HT1080 (cell line): ENCODE results near the gene CTNND2. TPM values are rescaled to one million over a fixed set of nuclear protein-coding genes. Genes with fewer than 3 reads are reported as not detected.
"Not testable (repeated sequence)": the region's sequence is repeated elsewhere in the genome, so short reads cannot be mapped to it uniquely, and the experiment has no call there.

Experiments used
- DNase-seq: peaks from one replicate; pipeline ENCODE4 v3.0.0-alpha.2; 2015; ENCODE audit warnings: low read depth
- total RNA-seq: library from RNA; depleted of rRNA; stranded (reverse); fragments of >200 nt; shearing (Covaris generic); gene quantifications from 2 replicates; pipeline ENCODE4 v1.2.3, GENCODE V29; 2014

Gene CTNND2
- total RNA-seq, 1 experiment from 2014 or later, result 0.18 TPM

DNA sequence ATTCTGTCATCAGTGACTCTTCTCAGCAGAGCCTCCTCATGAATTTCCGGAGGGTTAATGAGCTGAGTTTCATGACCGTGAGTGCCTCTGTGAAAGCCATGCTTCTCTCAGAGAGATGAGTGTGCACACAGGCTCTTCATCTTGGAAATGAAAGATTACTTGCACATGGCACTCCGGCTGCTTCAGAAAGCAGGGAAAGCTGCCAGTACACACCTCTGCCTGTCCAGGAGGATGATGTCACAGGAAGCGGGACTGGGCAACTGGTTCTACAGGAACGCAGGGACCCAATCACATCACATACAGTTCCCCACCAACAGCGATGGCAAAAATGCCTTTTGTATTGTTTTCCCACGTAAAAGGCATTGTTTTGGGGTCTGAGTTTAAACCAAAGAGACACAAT is 857.2 kb downstream of the CTNND2 start:
- DNase-seq, result peak; percentile 59

DNA sequence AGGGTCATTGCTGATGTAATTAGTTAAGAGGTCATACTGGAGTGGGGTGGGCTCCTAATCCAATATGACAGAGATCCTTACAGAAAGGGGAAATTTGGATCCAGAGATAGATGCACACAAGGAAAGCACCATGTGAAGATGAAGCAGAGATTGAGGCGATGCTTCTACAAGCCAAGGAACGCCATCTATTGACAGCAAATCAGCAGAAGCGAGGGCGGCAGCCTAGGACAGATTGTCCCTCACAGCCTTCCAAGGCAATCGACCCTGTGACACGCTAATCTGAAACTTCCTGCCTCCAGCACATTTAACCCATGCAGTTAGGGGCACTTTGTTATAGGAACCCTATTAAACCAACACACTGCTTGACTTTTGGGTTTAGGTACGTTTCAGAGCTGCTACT is 858.1 kb downstream of the CTNND2 start:
- DNase-seq, result peak; percentile 57

DNA sequence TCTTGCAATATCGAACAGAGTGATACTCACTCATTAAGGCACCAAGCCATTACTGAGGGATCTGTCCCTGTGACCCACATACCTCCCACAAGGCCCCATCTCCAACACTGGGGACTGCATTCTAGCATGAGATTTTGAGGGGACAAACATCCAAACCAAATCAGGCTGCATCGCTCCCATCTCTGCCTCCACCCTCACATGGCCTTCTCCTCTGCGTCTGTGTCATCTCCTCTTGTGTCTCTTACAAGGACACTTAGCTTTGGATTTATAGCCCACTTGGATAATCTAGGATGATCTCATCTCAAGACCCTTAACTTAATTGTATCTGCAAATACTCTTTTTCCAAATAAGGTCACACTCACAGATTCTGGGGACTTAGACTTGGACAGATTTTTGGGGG is 858.8 kb downstream of the CTNND2 start:
- DNase-seq, result no peak

DNA sequence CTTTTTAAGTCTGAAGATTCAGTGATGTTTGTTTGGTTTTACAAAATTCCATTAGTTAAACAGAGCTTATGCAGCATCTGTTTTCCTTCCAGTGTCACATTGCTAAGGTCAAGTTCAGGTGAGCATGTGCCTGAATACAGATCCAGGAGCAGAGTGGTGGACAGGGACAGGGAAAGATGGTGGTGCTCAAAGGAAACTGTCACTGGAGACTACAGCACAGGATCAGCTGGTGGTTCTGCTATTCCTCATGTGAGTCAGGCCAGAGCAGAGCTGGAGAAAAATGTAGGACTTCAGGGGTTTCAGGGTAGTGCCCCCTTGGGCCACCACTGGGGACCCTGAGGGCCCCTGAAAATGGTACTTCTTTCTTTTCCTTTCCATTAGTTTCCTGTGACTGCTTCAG is 859.7 kb downstream of the CTNND2 start:
- no peak for DNase-seq

DNA sequence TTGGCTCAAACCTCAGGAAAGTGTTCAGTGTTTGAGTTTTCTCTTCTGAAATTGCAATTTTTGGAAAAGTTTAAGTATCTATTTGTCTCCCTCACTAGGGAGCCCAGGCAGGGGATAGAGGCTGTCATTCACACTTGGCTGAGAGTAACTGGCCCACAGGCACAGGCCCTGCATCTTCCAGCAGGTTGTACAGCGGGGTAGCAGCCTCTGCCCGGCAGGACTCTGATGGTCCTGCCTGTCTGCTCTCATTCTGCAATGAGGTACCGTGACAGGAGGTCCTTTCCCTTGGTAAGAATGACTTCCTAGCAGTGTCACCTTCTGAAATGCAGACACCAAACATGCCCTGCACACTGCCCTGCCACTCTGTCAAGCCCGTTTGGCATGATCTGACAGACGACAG is 860.4 kb downstream of the CTNND2 start:
- DNase-seq, result no peak

DNA sequence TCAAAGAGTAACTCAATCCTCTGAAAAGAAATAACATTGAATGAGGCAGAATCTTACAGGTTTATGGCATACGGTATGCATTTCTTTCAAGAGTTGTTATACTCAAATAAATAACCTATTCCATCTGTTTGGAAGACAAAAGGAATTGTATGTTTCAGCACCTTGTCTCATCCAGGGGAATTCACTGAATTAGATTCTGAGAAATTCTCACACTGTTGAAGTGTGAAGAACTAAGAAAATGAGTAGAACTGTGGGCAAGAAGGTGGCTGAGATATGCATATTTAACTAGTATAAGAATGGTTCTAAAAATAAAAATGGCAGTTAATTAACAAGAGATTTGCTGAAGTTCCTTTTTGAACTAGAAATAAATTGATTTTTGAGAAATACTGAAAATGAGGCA is 863.9 kb downstream of the CTNND2 start:
- no peak for DNase-seq

DNA sequence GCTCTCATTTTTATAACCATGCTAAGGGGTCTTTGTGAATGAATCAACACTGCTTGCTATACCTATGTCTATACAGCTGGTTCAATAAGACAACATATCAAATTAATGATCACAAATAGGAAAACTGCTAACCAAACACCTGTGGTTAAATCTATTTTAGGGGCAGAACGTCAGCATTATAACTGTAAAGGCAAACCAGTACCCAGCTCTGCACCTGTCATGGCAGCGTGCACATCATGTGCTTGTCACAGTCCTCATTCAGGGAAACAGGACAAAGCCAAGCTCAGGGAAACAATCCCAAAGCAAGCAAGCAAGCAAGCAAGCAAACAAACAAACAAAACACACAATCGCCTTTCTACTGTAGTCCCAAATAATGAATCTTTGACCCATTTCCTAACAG is 865.5 kb downstream of the CTNND2 start:
- no peak for DNase-seq

DNA sequence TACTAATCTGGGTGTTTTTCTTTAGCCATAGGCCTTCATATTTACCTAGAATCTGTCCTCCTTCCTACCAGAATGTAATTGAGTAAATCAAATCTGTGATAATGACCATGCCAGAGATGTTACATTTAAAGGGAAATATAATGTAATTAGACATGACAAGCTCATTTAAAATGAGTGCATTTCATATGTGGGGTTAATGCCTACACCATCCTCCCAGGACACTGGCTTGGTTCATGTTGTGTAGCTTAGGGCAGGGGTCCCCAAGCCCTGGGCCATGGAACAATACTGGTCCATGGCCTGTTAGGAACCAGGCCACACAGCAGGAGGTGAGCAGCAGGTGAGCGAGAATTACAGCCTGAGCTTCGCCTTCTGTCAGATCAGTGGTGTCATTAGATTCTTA is 866.3 kb downstream of the CTNND2 start:
- no peak for DNase-seq

DNA sequence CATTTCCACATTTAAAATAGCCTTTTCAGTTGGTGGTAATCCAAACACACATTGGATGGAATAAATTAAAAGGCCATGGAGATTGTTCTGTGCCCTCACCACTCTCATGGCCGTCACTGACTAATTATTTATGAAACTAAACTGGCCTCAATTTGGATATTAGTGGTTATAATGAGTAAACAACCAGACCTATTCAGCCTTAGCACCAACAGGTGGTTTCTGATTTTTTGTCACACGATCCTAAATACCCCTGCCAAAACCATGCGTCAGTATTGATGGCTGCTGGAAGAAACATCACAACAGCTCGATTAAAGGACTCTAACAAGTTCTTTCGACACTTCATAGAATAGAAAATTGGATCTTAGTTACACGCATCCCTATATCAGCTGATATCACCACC is 867.2 kb downstream of the CTNND2 start:
- DNase-seq, result no peak

DNA sequence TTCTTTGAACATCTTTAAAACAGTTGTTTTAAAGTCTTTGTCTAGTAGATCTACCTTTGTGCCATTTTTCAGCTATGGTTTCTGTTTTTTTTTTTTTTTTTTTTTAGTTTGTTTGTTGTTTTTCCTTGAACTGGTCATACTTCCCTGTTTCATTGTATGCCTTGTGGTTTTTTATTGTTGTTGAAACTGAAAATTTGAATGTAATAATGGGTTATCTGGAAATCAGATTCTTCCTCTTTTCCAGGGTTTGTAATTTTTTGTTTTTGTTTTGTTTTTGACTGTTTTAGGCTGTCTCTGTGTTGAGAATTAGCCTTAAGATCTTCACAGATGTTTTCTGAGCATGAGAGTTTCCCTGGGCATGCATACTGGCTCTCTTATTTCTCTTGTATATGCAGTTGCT is 873.6 kb downstream of the CTNND2 start:
- DNase-seq, result no peak

DNA sequence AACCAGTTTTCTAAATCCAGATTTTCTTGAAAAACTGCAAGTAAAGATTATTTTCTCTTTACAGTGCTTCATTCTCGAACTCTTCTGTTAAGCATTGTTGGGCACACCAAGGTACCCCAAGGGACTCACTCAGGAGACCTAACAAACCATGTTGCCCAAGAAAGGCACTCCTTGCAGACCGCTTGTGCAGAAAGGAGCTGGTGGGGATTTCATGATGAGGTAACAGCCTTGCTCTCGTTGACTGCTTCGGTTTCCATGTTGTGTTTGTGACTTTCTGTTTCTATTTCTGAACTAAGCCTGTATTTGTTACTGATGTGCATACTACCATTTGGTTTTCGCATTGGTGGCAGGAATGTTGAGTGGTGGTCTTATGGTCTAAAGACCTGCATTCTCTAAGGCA is 876.6 kb downstream of the CTNND2 start:
- no peak for DNase-seq

DNA sequence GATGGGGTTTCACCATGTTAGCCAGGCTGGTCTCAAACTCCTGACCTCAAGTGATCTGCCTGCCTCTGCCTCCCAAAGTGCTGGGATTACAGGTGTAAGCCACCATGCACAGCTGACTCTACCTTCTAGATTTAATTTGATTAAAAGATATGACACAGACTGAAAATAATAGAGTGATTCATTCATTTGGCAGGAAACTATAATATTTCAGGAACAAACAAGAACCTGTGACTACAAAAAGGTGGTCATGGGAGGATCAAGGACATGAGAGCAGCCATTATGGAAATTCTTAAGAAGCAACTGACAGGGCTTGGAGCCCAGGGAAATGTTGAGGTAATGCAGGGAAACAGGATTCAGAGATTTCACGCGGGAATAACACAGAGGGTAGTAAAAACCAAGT is 877.7 kb downstream of the CTNND2 start:
- DNase-seq, result no peak

DNA sequence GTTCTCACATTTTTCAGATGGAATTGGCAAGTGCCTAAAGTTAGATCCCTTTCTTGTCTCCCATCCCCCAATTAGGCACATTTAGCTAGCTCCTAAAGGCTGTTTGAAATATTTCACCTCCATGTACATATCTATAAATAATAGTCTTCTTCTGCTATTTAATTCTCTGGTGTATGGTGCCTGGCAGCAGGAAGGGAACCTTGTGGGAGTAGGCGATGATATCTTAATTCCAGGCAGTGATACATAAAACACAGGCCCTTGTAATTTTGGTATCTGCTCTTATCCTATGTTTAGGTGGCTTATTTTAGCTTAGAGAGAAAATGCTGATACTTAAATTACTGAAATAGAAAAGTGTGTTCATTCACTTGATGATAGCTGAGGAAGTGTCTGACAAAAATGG is 880.3 kb downstream of the CTNND2 start:
- no peak for DNase-seq

DNA sequence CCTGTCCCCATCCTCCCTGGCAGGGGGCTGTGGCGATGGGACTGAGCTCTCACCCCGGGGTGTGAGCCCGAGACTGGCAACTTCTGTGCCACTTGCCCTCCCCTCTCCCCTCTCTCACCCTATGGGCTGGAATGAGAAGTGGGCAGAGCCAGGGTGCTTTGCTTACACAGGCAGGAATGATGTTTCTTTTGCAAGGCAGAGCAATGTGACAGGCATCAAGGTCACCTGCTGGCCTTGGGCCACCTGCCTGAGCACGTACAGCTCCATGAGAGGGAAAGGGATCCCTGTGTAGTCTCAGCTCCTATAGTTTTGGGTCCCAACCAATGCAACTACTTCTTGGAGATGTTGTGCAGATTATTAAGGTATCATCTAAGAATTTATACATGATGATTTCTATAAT is 890.5 kb downstream of the CTNND2 start:
- DNase-seq, result no peak

DNA sequence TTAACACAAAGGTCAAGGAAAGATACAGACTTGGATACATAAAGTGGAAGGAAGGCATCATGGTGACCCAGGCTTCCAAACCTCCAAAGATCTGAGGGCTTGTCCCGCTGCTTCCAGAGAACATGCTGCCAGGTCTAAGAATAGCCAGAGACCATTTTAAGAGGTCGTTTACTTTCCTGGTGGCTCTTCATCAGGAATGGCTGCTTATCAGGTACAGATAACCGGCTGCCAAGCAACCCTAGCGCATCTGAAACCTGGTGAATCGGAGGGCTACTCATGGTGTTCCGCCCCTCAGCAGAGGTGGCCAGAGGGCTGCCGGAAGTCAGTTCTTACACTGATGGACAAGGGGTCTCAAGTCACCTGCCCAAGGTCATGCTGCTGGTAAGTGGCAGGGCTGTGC is 892.0 kb downstream of the CTNND2 start:
- no peak for DNase-seq

DNA sequence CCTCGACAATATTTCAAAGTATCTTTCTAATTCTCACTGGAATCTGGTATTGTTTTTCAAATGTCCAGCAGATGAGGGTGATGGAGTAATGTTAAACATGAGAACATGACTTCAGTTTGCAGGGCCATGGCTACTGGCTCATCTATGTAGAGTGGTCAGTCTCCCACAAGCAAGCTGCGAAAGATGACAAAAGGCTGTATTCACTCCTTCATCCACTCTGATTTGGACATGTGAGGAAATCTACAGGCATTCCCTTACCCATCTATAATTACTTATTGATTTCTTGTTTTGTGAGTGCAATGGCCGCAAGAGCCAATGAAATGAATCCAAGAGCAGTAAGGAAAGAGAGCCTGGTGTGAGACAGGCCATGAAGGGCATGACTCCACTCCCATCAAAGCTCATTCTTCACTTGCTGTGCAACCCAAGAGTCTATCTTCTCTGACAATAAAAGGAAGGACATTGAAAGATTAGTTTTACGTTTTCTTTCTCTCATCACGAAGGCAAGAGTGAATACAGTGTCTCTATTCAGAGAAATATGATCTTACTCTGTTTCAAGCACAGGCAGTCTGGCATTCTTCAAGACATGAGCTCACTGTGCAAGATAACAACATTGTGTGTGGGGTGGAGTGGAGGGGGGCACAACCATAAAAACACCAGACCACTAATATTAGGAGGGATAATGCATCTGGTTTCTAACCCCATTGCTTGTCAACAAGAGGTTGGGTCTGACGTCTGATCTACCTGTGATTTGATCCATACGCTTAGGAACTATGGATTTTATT is 893.6 kb downstream of the CTNND2 start:
- DNase-seq, result no peak

DNA sequence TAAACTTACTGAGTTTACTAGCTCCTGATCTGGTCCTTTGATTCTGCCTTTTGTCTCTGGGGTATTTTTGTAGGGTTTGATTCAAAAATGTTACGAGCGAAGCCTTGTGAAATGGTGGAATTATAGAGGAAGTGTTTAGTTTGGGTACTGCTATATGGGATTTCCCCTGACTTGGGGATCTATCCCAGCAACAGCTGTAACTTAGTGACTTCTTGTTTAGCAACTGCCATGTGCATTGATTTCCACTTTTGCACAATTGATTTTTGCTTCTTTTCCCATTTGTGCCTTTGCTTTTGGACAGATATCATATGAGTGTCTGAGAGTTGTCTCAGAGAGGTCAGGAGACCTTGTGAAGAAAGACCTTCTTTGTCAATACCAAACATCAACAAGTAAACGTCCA is 894.7 kb downstream of the CTNND2 start:
- no peak for DNase-seq

DNA sequence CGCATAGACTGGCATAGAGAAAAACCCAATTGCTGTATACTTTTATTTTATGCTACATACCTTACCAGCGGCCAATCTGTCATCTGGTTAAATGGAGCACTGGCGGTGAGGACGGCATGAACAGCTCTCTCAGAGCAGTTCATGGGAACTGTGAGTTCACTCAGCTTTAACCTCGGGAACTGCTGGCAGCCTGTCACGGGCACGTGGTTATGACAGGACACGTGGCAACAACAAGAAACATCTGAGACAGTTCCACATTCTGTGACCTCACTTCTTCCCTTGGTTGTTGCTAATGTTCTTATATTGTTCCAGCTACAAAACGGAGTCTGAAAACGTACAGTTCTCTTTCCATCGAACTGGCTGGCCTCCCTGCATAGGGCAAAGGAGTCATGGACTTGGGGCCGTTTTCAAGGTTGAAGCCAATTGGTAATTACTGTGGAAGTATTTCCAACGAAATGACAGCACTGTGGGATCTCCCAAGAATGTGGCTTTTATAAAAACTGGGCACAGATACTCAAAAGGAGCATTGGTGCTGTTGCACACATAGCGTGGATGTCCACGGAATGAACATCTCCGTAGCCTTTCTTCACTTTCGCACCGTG is 896.9 kb downstream of the CTNND2 start:
- DNase-seq, result no peak

DNA sequence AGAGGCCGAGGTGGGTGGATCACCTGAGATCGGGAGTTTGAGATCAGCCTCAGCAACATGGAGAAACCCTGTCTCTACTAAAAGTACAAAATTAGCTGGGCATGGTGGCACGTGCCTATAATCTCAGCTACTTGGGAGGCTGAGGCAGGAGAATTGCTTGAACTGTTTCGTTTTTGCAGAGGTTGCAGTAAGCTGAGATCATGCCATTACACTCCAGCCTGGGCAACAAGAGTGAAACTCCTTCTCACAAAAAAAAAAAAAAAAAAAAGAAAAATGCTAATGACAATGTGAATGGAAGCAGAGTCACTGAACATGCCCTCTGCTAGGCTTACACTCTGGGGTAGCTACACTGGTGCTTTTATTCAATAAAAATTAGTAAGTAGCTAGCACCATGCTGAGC is 899.7 kb downstream of the CTNND2 start:
- not testable (repeated sequence) for DNase-seq

DNA sequence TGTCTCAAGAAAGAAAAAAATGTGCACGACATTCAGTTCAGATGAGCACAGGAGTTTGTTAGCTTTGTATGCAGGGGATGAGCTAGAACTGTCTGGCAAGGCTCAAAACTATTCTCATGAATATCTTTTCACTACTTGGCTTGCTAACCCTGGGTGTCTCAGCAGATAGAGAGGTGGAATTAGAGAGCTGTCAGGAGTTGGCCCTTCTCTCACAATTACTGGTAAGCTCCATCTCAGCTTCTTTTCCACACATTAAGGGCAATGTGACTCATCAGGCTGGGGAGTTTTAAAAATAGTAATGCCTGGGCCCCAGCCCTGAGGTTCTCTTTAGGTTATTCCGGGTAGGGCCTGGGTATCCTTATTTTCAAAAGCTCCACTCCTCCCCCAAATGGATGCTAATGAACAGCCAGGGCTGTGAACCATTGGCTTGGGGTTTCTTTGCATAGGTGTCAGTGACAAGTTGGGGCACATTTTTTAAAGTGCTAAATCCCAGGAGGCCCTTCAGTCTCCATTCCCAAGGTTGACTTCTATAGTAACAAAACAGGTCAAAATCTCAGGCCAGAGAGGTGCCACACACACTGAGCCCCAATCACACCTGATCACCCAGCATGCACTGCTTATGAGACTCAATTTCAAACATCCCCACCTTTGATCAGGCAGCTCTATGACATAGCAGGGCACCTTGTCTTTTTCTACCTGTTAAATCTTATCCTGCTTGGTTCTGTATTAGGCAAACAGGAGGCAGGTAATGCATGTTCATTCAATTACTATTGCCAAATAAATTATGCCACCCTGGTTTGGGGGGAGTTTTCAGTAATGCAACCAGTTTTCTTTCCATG is 903.5 kb downstream of the CTNND2 start:
- no peak for DNase-seq

DNA sequence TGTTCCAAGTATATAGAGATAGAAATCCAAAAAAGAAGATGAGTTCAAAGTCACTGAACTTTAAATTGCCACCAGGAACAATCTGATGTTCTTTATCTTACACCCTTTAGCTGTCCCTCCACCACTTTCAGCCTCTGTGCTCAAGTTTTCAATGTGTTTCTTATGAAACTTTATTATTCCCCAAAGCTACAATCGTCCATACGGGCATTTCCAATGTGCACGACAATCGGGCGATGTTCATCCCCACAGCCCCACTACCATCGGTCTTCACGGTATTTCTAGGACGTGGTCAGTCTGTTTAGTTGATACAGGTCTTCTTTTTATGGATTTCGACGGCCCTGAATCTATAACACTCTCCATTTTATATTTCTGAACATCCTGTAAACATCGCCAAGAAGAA is 904.5 kb downstream of the CTNND2 start:
- no peak for DNase-seq

DNA sequence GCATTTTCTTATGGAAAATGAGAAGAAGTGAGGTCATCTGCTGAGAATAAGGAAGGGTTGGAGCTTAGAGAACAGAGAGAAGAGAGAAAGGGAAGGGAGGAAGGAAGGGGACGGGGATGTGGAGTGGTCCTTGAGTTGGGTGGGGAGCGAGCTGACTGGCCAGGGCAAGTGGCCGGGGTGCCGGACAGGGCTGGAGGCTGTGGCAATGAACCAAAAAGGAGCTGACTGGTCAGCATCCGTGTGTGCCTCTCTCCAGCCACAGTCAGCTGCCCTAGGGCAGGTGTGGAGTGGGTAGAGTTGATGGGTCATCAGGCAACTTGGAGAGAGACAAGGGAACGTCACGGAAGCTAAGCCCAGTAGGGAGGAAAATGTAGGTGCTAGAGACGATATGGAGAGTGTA is 908.4 kb downstream of the CTNND2 start:
- no peak for DNase-seq
